ENCODE results near the gene SLCO2B1.

Gene SLCO2B1

GRCh38 chr11:75148436-75148983, 2.4 kb upstream of the SLCO2B1 start:
- no peak for TF ChIP-seq CTCF (IDR thresholded peaks at IDR 0.05; ENCODE audit: low read depth, low read length)
- DNase-seq (ENCODE audit: low read depth in 2 of 2), result no peak

GRCh38 chr11:75149766-75150465, 991 bp upstream of the SLCO2B1 start:
- H3K4me3 ChIP-seq (replicated peaks in 1 of 2; ENCODE audit: low read depth in 2 of 2, low read length in 2 of 2), result no peak overlapping the region
- DNase-seq (ENCODE audit: low read depth in 2 of 2), result no peak
- no peak for TF ChIP-seq CTCF (IDR thresholded peaks at IDR 0.05; ENCODE audit: low read depth, low read length)

More at GRCh38 chr11:75148436-75148983, 2.4 kb upstream of the SLCO2B1 start:
- H3K4me3 ChIP-seq (replicated peaks in 1 of 2; ENCODE audit: low read depth in 2 of 2, low read length in 2 of 2), result no peak overlapping the region

- no peak overlapping the region for H3K4me3 ChIP-seq (replicated peaks in 1 of 2; ENCODE audit: low read depth in 2 of 2, low read length in 2 of 2)
- TF ChIP-seq CTCF (IDR thresholded peaks at IDR 0.05; ENCODE audit: low read depth, low read length), result no peak
- DNase-seq (ENCODE audit: low read depth in 2 of 2), result no peak
Measured at GRCh38 chr11:75151346-75152047, 590 bp downstream of the SLCO2B1 start.

GRCh38 chr11:75152090-75152489, 1.2 kb downstream of the SLCO2B1 start:
- no peak for DNase-seq (ENCODE audit: low read depth in 2 of 2)
- no peak overlapping the region for H3K4me3 ChIP-seq (replicated peaks in 1 of 2; ENCODE audit: low read depth in 2 of 2, low read length in 2 of 2)
- no peak for TF ChIP-seq CTCF (IDR thresholded peaks at IDR 0.05; ENCODE audit: low read depth, low read length)

GRCh38 chr11:75152651-75153427, 1.9 kb downstream of the SLCO2B1 start:
- DNase-seq (ENCODE audit: low read depth in 2 of 2), result no peak

More at GRCh38 chr11:75152651-75153427, 1.9 kb downstream of the SLCO2B1 start:
- no peak for TF ChIP-seq CTCF (IDR thresholded peaks at IDR 0.05; ENCODE audit: low read depth, low read length)
- no peak overlapping the region for H3K4me3 ChIP-seq (replicated peaks in 1 of 2; ENCODE audit: low read depth in 2 of 2, low read length in 2 of 2)

Measured in cardiac fibroblast (primary cell).